OCI-LY7 (cell line): ENCODE data around the gene DPH7. TPM values are rescaled to one million over a fixed set of nuclear protein-coding genes. Genes with fewer than 3 reads are reported as not detected.

Experiments
- BruUV-seq: library from RNA; stranded (reverse); fragments of 400-500 nt; replicated peaks from 2 replicates; lab custom pipeline; 2021; lab: Mats Ljungman, UMichigan
- CTCF ChIA-PET: fragments of 300-600 bp; sonication (Branson Sonifier 250); formaldehyde crosslinking; loops from one replicate; lab custom pipeline; 2022; ENCODE audit warnings: antibody characterized with exemption; ENCODE audit not compliant: unreplicated experiment; lab: Charles Lee
- POLR2A ChIA-PET: fragments of 300-600 bp; sonication (Branson Sonifier 250); formaldehyde crosslinking; loops from one replicate; lab custom pipeline; 2022; ENCODE audit warnings: antibody characterized with exemption; lab: Charles Lee
- DNase-seq: peaks from one replicate; pipeline ENCODE4 v3.0.0-alpha.2; 2015; ENCODE audit warnings: low spot score
- H2AFZ ChIP-seq: fragments of 200-600 bp; sonication (generic), shearing (Covaris generic); 2 replicates; pipeline ENCODE4 v1.6.1; 2014; ENCODE audit warnings: mild to moderate bottlenecking, antibody characterized with exemption, low read length, moderate library complexity
- H3K27ac ChIP-seq: fragments of 200-600 bp; sonication (generic); 2 replicates; pipeline ENCODE4 v1.5.1; 2014; ENCODE audit warnings: mixed run types, low read depth, mild to moderate bottlenecking, moderate library complexity, low read length, inconsistent platforms; ENCODE audit not compliant: poor library complexity, severe bottlenecking
- H3K36me3 ChIP-seq: fragments of 200-600 bp; sonication (generic); 2 replicates; pipeline ENCODE4 v1.6.1; 2014; ENCODE audit warnings: mild to moderate bottlenecking, antibody characterized with exemption, low read length, moderate library complexity, mixed read lengths; ENCODE audit not compliant: insufficient read depth
- H3K4me1 ChIP-seq: fragments of 200-600 bp; sonication (generic); 2 replicates; pipeline ENCODE4 v1.5.1; 2014; ENCODE audit warnings: mild to moderate bottlenecking, low read length; ENCODE audit not compliant: insufficient read depth, poor library complexity, severe bottlenecking
- H3K4me2 ChIP-seq: fragments of 200-600 bp; sonication (generic); 2 replicates; pipeline ENCODE4 v1.6.1; 2014; ENCODE audit warnings: mild to moderate bottlenecking, low read length
- H3K4me3 ChIP-seq: fragments of 200-600 bp; sonication (generic); 2 replicates; pipeline ENCODE4 v1.5.1; 2014; ENCODE audit warnings: mild to moderate bottlenecking, low read depth, low read length; ENCODE audit not compliant: poor library complexity, severe bottlenecking
- H3K79me2 ChIP-seq: fragments of 200-600 bp; sonication (generic); 2 replicates; pipeline ENCODE4 v1.6.1; 2016; ENCODE audit warnings: low read depth, mild to moderate bottlenecking, low read length, moderate library complexity, mixed read lengths; ENCODE audit not compliant: insufficient read depth
- H3K9me2 ChIP-seq: fragments of 200-600 bp; sonication (generic); 2 replicates; pipeline ENCODE4 v1.6.1; 2016; ENCODE audit warnings: mild to moderate bottlenecking, low read length, mixed read lengths; ENCODE audit not compliant: insufficient read depth
- H3K9me3 ChIP-seq: fragments of 200-600 bp; sonication (generic); 2 replicates; pipeline ENCODE4 v1.6.1; 2014; ENCODE audit warnings: mild to moderate bottlenecking, mixed run types, low read length, mixed read lengths
- H4K20me1 ChIP-seq: fragments of 200-600 bp; sonication (generic); 2 replicates; pipeline ENCODE4 v1.6.1; 2014; ENCODE audit warnings: mild to moderate bottlenecking, antibody characterized with exemption, low read length, moderate library complexity, mixed read lengths; ENCODE audit not compliant: insufficient read depth
- EZH2phosphoT487 ChIP-seq: fragments of 200-600 bp; sonication (generic); IDR thresholded peaks from 2 replicates; pipeline ENCODE4 v1.6.1; 2018; ENCODE audit warnings: low read depth, borderline replicate concordance, mild to moderate bottlenecking, mixed run types, antibody characterized with exemption, low read length, moderate library complexity, mixed read lengths
- intact Hi-C: fragments of 100-400 bp; cut with micrococcal nuclease; formaldehyde crosslinking; loops from one replicate; pipeline ENCODE4 v1.10.0; 2022; ENCODE audit not compliant: unreplicated experiment
- total RNA-seq, 2 experiments: library from RNA; depleted of rRNA in 1 of 2; stranded (reverse); fragments of >200 nt in 1 of 2; shearing (Covaris generic) in 1 of 2; gene quantifications; 2 replicates each; pipeline ENCODE4 v1.2.3, GENCODE V29; 2014 to 2022
- TF ChIP-seq, protein P1 (sequence below): fragments of 200-600 bp; sonication (generic); conservative IDR thresholded peaks from 2 replicates; pipeline ENCODE4 v1.5.1; 2014; ENCODE audit warnings: mild to moderate bottlenecking, antibody characterized with exemption, low read length, moderate library complexity, mixed read lengths

DPH7 gene
- total RNA-seq, 2 experiments from 2014 or later: 72.9 to 95.6 TPM

DNA sequence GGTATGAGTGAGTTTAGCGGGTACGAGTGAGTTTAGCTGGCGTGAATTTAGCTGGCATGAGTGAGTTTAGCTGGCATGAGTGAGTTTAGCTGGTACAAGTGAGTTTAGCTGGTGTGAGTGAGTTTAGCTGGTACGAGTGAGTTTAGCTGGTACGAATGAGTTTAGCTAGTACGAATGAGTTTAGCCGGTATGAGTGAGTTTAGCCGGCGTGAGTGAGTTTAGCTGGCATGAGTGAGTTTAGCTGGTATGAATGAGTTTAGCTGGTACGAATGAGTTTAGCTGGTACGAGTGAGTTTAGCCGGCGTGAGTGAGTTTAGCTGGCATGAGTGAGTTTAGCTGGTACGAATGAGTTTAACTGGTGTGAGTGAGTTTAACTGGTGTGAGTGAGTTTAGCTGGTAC, 69.5 kb downstream of the DPH7 start:
- Histone ChIP-seq H3K27ac (no peak overlapping the region), H3K4me3 (no peak overlapping the region), H3K4me1 (no peaks in the 10 kb centered on the region), H3K9me2 (no peaks in the 10 kb centered on the region), H3K4me2 (no peak overlapping the region), H3K9me3 (no peaks in the 10 kb centered on the region), H2AFZ (no peak overlapping the region), H4K20me1 (no peaks in the 10 kb centered on the region), H3K36me3 (no peaks in the 10 kb centered on the region), H3K79me2 (no peaks in the 10 kb centered on the region)
- TF ChIP-seq EZH2phosphoT487: no peak
- TF ChIP-seq, protein P1, sequence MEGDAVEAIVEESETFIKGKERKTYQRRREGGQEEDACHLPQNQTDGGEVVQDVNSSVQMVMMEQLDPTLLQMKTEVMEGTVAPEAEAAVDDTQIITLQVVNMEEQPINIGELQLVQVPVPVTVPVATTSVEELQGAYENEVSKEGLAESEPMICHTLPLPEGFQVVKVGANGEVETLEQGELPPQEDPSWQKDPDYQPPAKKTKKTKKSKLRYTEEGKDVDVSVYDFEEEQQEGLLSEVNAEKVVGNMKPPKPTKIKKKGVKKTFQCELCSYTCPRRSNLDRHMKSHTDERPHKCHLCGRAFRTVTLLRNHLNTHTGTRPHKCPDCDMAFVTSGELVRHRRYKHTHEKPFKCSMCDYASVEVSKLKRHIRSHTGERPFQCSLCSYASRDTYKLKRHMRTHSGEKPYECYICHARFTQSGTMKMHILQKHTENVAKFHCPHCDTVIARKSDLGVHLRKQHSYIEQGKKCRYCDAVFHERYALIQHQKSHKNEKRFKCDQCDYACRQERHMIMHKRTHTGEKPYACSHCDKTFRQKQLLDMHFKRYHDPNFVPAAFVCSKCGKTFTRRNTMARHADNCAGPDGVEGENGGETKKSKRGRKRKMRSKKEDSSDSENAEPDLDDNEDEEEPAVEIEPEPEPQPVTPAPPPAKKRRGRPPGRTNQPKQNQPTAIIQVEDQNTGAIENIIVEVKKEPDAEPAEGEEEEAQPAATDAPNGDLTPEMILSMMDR: no peak
- DNase-seq: no peak
- intact Hi-C loops: no loop called here
- ChIA-PET CTCF (interaction anchor here (0.8 kb wide), 1 partner anchor 43 kb away, joined by 3 read pairs; the partner anchor contains the start of gene MRPL41), POLR2A (no interaction called here)
- no TSS peak for BruUV-seq

DNA sequence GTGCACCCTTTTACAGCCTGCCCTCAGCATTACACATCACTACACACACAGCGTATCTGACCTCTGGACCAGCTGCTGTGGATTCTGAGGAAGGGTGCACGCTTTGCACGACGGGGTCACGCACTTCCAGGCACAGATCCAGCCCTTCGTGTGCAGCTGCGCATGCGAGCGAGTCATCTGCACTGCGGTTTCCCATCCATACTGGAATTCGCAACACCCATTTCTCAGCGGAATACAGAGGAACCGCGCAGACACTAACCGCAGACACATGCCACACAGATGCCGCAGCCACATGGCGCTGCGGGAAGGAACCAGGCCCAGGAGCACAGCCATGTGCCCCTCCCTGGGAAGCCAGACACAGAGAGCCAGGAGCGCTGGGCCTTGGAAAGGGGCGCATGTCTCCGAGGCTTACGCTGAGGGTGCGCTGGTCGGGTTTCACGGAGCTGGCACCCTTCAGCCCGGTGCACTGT, 72.0 kb downstream of the DPH7 start:
- ChIA-PET POLR2A (no interaction called here), CTCF (no interaction called here)
- TF ChIP-seq EZH2phosphoT487: no peak
- TF ChIP-seq, protein P1: no peak
- Histone ChIP-seq H3K79me2 (no peaks in the 10 kb centered on the region), H3K27ac (no peak overlapping the region), H3K4me3 (no peak overlapping the region), H3K36me3 (no peaks in the 10 kb centered on the region), H3K9me3 (no peaks in the 10 kb centered on the region), H4K20me1 (no peaks in the 10 kb centered on the region), H3K4me1 (no peaks in the 10 kb centered on the region), H3K4me2 (no peak overlapping the region), H3K9me2 (no peaks in the 10 kb centered on the region), H2AFZ (no peak overlapping the region)
- no TSS peak for BruUV-seq
- no peak for DNase-seq
- intact Hi-C loops: no loop called here

DNA sequence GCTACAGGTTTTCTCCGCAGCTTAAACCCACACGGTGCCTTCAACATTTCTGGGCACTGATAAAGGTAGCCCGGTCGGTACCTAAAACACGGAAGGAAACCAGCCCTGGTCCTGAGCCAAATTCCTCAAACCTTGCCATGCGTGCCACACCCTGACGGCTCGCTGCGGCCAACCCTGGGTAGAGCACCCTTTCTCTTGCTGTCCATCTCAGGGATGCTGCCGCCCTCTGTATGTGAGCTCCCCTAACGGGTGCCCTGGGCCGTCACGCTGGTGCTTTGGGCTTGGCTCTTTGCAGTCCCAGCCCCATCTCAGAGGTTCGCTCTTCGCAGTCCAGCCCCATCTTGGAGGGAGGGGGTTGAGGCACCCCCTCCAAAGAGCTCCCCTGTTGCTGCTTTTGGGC, 72.5 kb downstream of the DPH7 start:
- no peak overlapping the region for H3K4me3 ChIP-seq
- H3K36me3 ChIP-seq: no peaks in the 10 kb centered on the region
- intact Hi-C loops: no loop called here
- no peaks in the 10 kb centered on the region for H3K79me2 ChIP-seq
- no peaks in the 10 kb centered on the region for H4K20me1 ChIP-seq
- DNase-seq: no peak
- H2AFZ ChIP-seq: no peak overlapping the region
- no peak overlapping the region for H3K27ac ChIP-seq
- TF ChIP-seq, protein P1: no peak
- TF ChIP-seq EZH2phosphoT487: no peak
- BruUV-seq: no TSS peak
- H3K4me2 ChIP-seq: no peak overlapping the region
- H3K9me2 ChIP-seq: no peaks in the 10 kb centered on the region
- H3K9me3 ChIP-seq: no peaks in the 10 kb centered on the region
- H3K4me1 ChIP-seq: no peaks in the 10 kb centered on the region
- POLR2A ChIA-PET: no interaction called here
- CTCF ChIA-PET: no interaction called here
